SK-N-SH (cell line): ENCODE measurements around the gene COL23A1. TPM values are rescaled to one million over a fixed set of nuclear protein-coding genes. Genes with fewer than 3 reads are reported as not detected.
A peak's percentile ranks its signal among the peaks of the same experiment; 100 is the strongest.

ENCODE experiments used
- CTCF ChIA-PET: fragments of 300-600, 350-600 bp; formaldehyde crosslinking; extraction: SDS; loops from one replicate; lab custom pipeline; 2021; lab: Yijun Ruan, JAX
- POLR2A ChIA-PET: fragments of 350-600 bp; sonication (Branson Sonifier 250); formaldehyde crosslinking; extraction: SDS; loops from one replicate; lab custom pipeline; 2020; ENCODE audit warnings: antibody characterized with exemption, inconsistent platforms; lab: Yijun Ruan, JAX
- DNase-seq: peaks from one replicate; pipeline ENCODE4 v3.0.0; 2012
- H2AFZ ChIP-seq: fragments of 200-600 bp; sonication (generic); 2 replicates; pipeline ENCODE4 v1.8.1; 2016; ENCODE audit warnings: antibody characterized with exemption, mild to moderate bottlenecking, low read depth
- H3F3A ChIP-seq: fragments of 200-600 bp; sonication (generic); replicated peaks from 2 replicates; pipeline ENCODE3; 2016; ENCODE audit warnings: antibody characterized with exemption, mild to moderate bottlenecking; ENCODE audit not compliant: insufficient read depth
- H3K27ac ChIP-seq, 2 experiments: fragments of 200-500 bp in 1 of 2; fragments of 200-600 bp in 1 of 2; sonication (Bioruptor generic) in 1 of 2; sonication (generic), shearing (Covaris generic) in 1 of 2; 2 replicates each; pipeline versions ENCODE4 v1.5.1 to v1.6.1; 2014 to 2016; ENCODE audit warnings: low read depth in 2 of 2, inconsistent platforms in 1 of 2, low read length in 1 of 2, mild to moderate bottlenecking in 1 of 2, mixed read lengths in 1 of 2
- H3K27me3 ChIP-seq: fragments of 200-600 bp; sonication (generic), shearing (Covaris generic); 2 replicates; pipeline ENCODE4 v1.6.1; 2016; ENCODE audit warnings: mixed run types; ENCODE audit not compliant: insufficient read depth
- H3K36me3 ChIP-seq, 2 experiments: fragments of 200-500 bp in 1 of 2; fragments of 200-600 bp in 1 of 2; sonication (Bioruptor generic) in 1 of 2; sonication (generic) in 1 of 2; replicated peaks in 1 of 2; 2 replicates each; pipeline versions ENCODE3 to v1.5.1; 2014 to 2016; ENCODE audit warnings: low read length in 1 of 2, mild to moderate bottlenecking in 1 of 2; ENCODE audit not compliant: insufficient read depth in 2 of 2, control insufficient read depth in 1 of 2
- H3K4me1 ChIP-seq, 2 experiments: fragments of 200-500 bp in 1 of 2; fragments of 200-600 bp in 1 of 2; sonication (Bioruptor generic) in 1 of 2; sonication (generic), shearing (Covaris generic) in 1 of 2; 2 replicates each; pipeline versions ENCODE4 v1.5.1 to v1.6.1; 2014 to 2016; ENCODE audit warnings: low read depth in 1 of 2, low read length in 1 of 2, mixed run types in 1 of 2; ENCODE audit not compliant: insufficient read depth in 2 of 2, control insufficient read depth in 1 of 2
- H3K4me2 ChIP-seq: fragments of 200-600 bp; sonication (generic), shearing (Covaris generic); 2 replicates; pipeline ENCODE4 v1.6.1; 2017; ENCODE audit warnings: mixed run types
- H3K4me3 ChIP-seq, 2 experiments: fragments of 200-500 bp in 1 of 2; fragments of 200-600 bp in 1 of 2; sonication (Bioruptor generic) in 1 of 2; sonication (generic), shearing (Covaris generic) in 1 of 2; 2 replicates each; pipeline versions ENCODE4 v1.5.1 to v1.8.1; 2014 to 2016; ENCODE audit warnings: low read depth in 2 of 2, inconsistent platforms in 1 of 2, low read length in 1 of 2, mild to moderate bottlenecking in 1 of 2, mixed read lengths in 1 of 2, moderate library complexity in 1 of 2
- H3K79me2 ChIP-seq: fragments of 200-600 bp; sonication (generic); 2 replicates; pipeline ENCODE4 v1.8.1; 2017; ENCODE audit warnings: mild to moderate bottlenecking; ENCODE audit not compliant: insufficient read depth
- H3K9ac ChIP-seq: fragments of 200-600 bp; sonication (generic); 2 replicates; pipeline ENCODE4 v1.6.1; 2017; ENCODE audit warnings: mixed run types
- H3K9me2 ChIP-seq: fragments of 200-600 bp; sonication (generic); 2 replicates; pipeline ENCODE4 v1.6.1; 2017; ENCODE audit warnings: mixed run types
- H3K9me3 ChIP-seq: fragments of 200-600 bp; sonication (generic); 2 replicates; pipeline ENCODE4 v1.6.1; 2017; ENCODE audit warnings: mixed run types, mild to moderate bottlenecking, moderate library complexity
- H4K20me1 ChIP-seq: fragments of 200-600 bp; sonication (generic); 2 replicates; pipeline ENCODE4 v1.6.1; 2017; ENCODE audit warnings: mild to moderate bottlenecking, mixed run types; ENCODE audit not compliant: insufficient read depth
- CHD2 ChIP-seq: fragments of 150-350 bp; IDR thresholded peaks from 2 replicates; pipeline ENCODE4 v1.6.1; 2018; ENCODE audit warnings: low read length; ENCODE audit not compliant: partially characterized antibody
- EP300 ChIP-seq, 2 experiments: IDR thresholded peaks; 2 replicates each; pipeline versions ENCODE4 v1.4.0 to v1.6.1; 2012; ENCODE audit warnings: borderline replicate concordance in 1 of 2, low read depth in 1 of 2, low read length in 1 of 2
- EZH2phosphoT487 ChIP-seq: fragments of 200-600 bp; sonication (generic); IDR thresholded peaks from 2 replicates; pipeline ENCODE4 v1.6.1; 2017; ENCODE audit warnings: low read depth, mixed run types, mild to moderate bottlenecking, antibody characterized with exemption, moderate library complexity, borderline replicate concordance
- FOXJ3 ChIP-seq: sonication (generic); formaldehyde crosslinking; IDR thresholded peaks from 2 replicates; pipeline ENCODE4 v1.5.1; 2020; ENCODE audit warnings: mild to moderate bottlenecking, missing genetic modification reagents
- FOXM1 ChIP-seq: IDR thresholded peaks from 2 replicates; pipeline ENCODE4 v1.4.0; 2012; ENCODE audit warnings: low read depth, mild to moderate bottlenecking
- GABPA ChIP-seq: IDR thresholded peaks from 2 replicates; pipeline ENCODE4 v1.4.0; 2012; ENCODE audit warnings: low read depth, mild to moderate bottlenecking
- GATA2 ChIP-seq: sonication (generic); formaldehyde crosslinking; IDR thresholded peaks from 2 replicates; pipeline ENCODE4 v1.5.0; 2020; ENCODE audit warnings: mild to moderate bottlenecking, missing genetic modification reagents
- IRF3 ChIP-seq: fragments of 150-350 bp; IDR thresholded peaks from 2 replicates; pipeline ENCODE4 v1.6.1; 2016; ENCODE audit warnings: mild to moderate bottlenecking, low read depth, low read length
- JUND ChIP-seq: IDR thresholded peaks from 2 replicates; pipeline ENCODE4 v1.4.0; 2012
- MAX ChIP-seq: IDR thresholded peaks from 2 replicates; pipeline ENCODE4 v1.4.0; 2012; ENCODE audit warnings: low read depth
- MEF2A ChIP-seq: IDR thresholded peaks from 2 replicates; pipeline ENCODE4 v1.4.0; 2012; ENCODE audit warnings: low read depth, borderline replicate concordance
- NFIC ChIP-seq: IDR thresholded peaks from 2 replicates; pipeline ENCODE4 v1.4.0; 2012; ENCODE audit warnings: borderline replicate concordance
- NRF1 ChIP-seq: IDR thresholded peaks from 2 replicates; pipeline ENCODE4 v1.6.1; 2012; ENCODE audit warnings: low read depth, mild to moderate bottlenecking, low read length
- RAD21 ChIP-seq: IDR thresholded peaks from 2 replicates; pipeline ENCODE4 v1.6.1; 2012; ENCODE audit warnings: mild to moderate bottlenecking, low read length
- RCOR1 ChIP-seq: fragments of 150-350 bp; IDR thresholded peaks from 2 replicates; pipeline ENCODE4 v1.6.1; 2017; ENCODE audit warnings: antibody characterized with exemption, low read length
- REST ChIP-seq: IDR thresholded peaks from 2 replicates; pipeline ENCODE4 v1.6.1; 2012; ENCODE audit warnings: mild to moderate bottlenecking, low read depth, low read length, moderate library complexity
- RFX5 ChIP-seq: IDR thresholded peaks from 2 replicates; pipeline ENCODE4 v1.6.1; 2012; ENCODE audit warnings: mild to moderate bottlenecking, improper control_type of control experiment, low read length
- SMC3 ChIP-seq: IDR thresholded peaks from 2 replicates; pipeline ENCODE4 v1.6.1; 2012; ENCODE audit warnings: low read depth, low read length, improper control_type of control experiment
- TEAD4 ChIP-seq: IDR thresholded peaks from 2 replicates; pipeline ENCODE4 v1.4.0; 2012; ENCODE audit warnings: mild to moderate bottlenecking, borderline replicate concordance; ENCODE audit not compliant: insufficient read depth
- YY1 ChIP-seq: IDR thresholded peaks from 2 replicates; pipeline ENCODE4 v1.4.0; 2012; ENCODE audit warnings: low read depth, mild to moderate bottlenecking
- WGBS: methylation state at CpG from one replicate; pipeline ENCODE4 v1.1.6; 2017; ENCODE audit warnings: low lambda C conversion rate; 5-methylcytosine and 5-hydroxymethylcytosine counted together
- polyA plus RNA-seq, 3 experiments: library from polyadenylated mRNA; depleted of rRNA; stranded (reverse); fragments of >200 nt; gene quantifications; 2 replicates each; pipeline ENCODE4 v1.2.3, GENCODE V29; 2012

Gene COL23A1
- polyA plus RNA-seq, 1 of the 3 experiments (the other 2 are of a cell fraction), result 0.10 TPM

DNA sequence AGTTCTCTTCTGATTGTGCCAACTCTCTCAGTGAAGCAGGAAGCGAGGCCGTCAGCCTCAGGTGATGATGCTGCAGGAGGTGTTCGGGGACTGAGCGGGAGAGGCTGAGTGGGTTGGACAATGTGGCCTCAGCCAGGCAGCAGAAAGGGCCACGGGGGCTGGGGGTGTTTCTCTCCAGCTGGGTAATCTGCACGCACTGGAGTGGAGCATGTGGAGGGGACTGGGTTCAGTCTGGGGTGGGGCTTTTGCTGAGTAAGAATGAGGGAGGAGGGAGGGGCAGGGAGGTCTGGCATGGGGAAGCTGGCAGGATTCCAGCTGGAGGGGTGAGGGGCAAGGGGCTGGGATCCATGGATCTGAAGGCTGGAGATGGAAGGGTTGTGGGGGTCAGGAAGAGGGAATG lies 296.8 kb downstream of the COL23A1 start:
- WGBS, result 41% methylated on average over 6 of the region's 6 CpGs
- CTCF ChIA-PET, result interaction anchor here (1.7 kb wide), 1 partner anchor 12 kb away, joined by 5 read pairs; no protein-coding TSS in a partner anchor

More for the DNA sequence above, 296.8 kb downstream of the COL23A1 start:
- POLR2A ChIA-PET, result no interaction called here
- H3K36me3 ChIP-seq, result no peaks in the 10 kb centered on the region
- H3K4me3 ChIP-seq, result no peak overlapping the region
- H3K27me3 ChIP-seq, result no peaks in the 10 kb centered on the region
- TF ChIP-seq EZH2phosphoT487, result no peak
- TF ChIP-seq FOXM1, result no peak
- TF ChIP-seq RCOR1, result no peak
- TF ChIP-seq FOXJ3, result no peak
- no peak for TF ChIP-seq YY1
- TF ChIP-seq REST, result no peak
- no peak for TF ChIP-seq NFIC
- TF ChIP-seq MEF2A, result no peak
- TF ChIP-seq RAD21, result no peak
- no peak for TF ChIP-seq MAX
- TF ChIP-seq CHD2, result no peak
- TF ChIP-seq TEAD4, result no peak
- TF ChIP-seq EP300 (IDR thresholded peaks at IDR 0.05; ENCODE audit: borderline replicate concordance in 1 of 2, low read depth in 1 of 2, low read length in 1 of 2), result no peak
- TF ChIP-seq IRF3, result no peak
- no peak for TF ChIP-seq GATA2
- TF ChIP-seq SMC3, result no peak
- TF ChIP-seq RFX5, result no peak
- no peak for TF ChIP-seq JUND
- no peak for TF ChIP-seq GABPA
- no peak for TF ChIP-seq NRF1
- TF ChIP-seq, all 33 proteins: peak for 0
- no peak overlapping the region; a peak in 1 of 4 replicates for H3K27ac ChIP-seq
- H3K4me1 ChIP-seq, result peaks cover 0 to 19% of the 10 kb centered on the region in 2 experiments; a peak in 1 of 4 replicates
- H4K20me1 ChIP-seq, result no peaks in the 10 kb centered on the region
- no peaks in the 10 kb centered on the region for H3K9me3 ChIP-seq
- peak; percentile 66 for DNase-seq
- no peak overlapping the region for H3K4me2 ChIP-seq
- no peak overlapping the region for H2AFZ ChIP-seq
- H3F3A ChIP-seq, result no peaks in the 10 kb centered on the region
- H3K9me2 ChIP-seq, result no peaks in the 10 kb centered on the region
- no peaks in the 10 kb centered on the region for H3K79me2 ChIP-seq
- no peak overlapping the region for H3K9ac ChIP-seq
